Measurements from ENCODE around the gene NUDT8.

DNA sequence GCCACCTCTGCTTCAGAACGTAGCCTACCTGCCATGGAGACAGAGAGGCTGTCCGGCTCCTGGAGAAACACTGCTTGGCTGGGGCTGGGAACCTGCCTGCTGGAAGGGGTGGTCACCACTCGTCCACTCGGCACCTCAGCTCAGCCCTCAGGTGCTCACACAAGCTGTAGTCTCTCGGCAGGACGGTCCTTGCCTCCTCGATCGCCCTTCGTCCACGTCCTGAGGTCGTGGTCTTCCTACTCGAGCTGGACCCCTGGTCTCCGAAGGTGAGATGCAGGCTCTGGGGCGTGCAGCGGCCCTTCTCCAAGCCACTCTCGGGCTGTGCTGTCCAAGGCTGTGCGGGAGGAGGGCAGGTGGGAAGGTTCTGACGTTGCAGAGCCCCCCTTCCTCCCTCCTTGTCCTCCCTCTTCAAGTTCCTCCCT, 9.7 kb upstream of the NUDT8 start, which contains the start of gene TBX10:
- TF ChIP-seq, protein P1, sequence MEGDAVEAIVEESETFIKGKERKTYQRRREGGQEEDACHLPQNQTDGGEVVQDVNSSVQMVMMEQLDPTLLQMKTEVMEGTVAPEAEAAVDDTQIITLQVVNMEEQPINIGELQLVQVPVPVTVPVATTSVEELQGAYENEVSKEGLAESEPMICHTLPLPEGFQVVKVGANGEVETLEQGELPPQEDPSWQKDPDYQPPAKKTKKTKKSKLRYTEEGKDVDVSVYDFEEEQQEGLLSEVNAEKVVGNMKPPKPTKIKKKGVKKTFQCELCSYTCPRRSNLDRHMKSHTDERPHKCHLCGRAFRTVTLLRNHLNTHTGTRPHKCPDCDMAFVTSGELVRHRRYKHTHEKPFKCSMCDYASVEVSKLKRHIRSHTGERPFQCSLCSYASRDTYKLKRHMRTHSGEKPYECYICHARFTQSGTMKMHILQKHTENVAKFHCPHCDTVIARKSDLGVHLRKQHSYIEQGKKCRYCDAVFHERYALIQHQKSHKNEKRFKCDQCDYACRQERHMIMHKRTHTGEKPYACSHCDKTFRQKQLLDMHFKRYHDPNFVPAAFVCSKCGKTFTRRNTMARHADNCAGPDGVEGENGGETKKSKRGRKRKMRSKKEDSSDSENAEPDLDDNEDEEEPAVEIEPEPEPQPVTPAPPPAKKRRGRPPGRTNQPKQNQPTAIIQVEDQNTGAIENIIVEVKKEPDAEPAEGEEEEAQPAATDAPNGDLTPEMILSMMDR (IDR thresholded peaks at IDR 0.05) = no peak
- TF ChIP-seq POLR2A (IDR thresholded peaks at IDR 0.05; ENCODE audit: low read depth) (no peak), POLR2AphosphoS5 (IDR thresholded peaks at IDR 0.05) (no peak), EP300 (IDR thresholded peaks at IDR 0.05) (no peak)

All from esophagus muscularis mucosa (tissue), 4 donors.